Spleen (tissue), 11 donors: Measurements from ENCODE around the gene DOCK4. TPM values are rescaled to one million over a fixed set of nuclear protein-coding genes. Genes with fewer than 3 reads are reported as not detected.

Source experiments
- DNase-seq: peaks from one replicate; pipeline ENCODE4 v3.0.0-alpha.2; 2020
- H3K27ac ChIP-seq, 8 donors: fragments of 200-600 bp; sonication (generic) in 7 of 8; 1 replicate in 4 of 8; 2 replicates in 4 of 8; pipeline versions ENCODE4 v1.5.0 to v1.8.0; 2016 to 2021; ENCODE audit warnings: inconsistent platforms in 4 of 8, mild to moderate bottlenecking in 4 of 8, moderate library complexity in 1 of 8
- H3K27me3 ChIP-seq, 7 donors: fragments of 200-600 bp; sonication (generic) in 6 of 7; replicated peaks in 1 of 7; 1 replicate in 4 of 7; 2 replicates in 3 of 7; pipeline versions ENCODE4 v1.5.0 to v1.8.0; 2016 to 2021; ENCODE audit warnings: inconsistent platforms in 3 of 7, mild to moderate bottlenecking in 1 of 7
- H3K36me3 ChIP-seq, 6 donors: fragments of 200-600 bp; sonication (generic) in 5 of 6; 1 replicate in 4 of 6; 2 replicates in 2 of 6; pipeline versions ENCODE4 v1.5.0 to v1.8.0; 2016 to 2021; ENCODE audit warnings: inconsistent platforms in 2 of 6
- H3K4me1 ChIP-seq, 6 donors: fragments of 200-600 bp; sonication (generic) in 5 of 6; 1 replicate in 3 of 6; 2 replicates in 3 of 6; pipeline versions ENCODE4 v1.5.0 to v1.8.0; 2016 to 2021; ENCODE audit warnings: inconsistent platforms in 3 of 6
- H3K4me3 ChIP-seq, 8 donors: fragments of 200-600 bp; sonication (generic) in 7 of 8; 1 replicate in 4 of 8; 2 replicates in 4 of 8; pipeline versions ENCODE4 v1.5.0 to v1.8.0; 2016 to 2021; ENCODE audit warnings: inconsistent platforms in 4 of 8, mild to moderate bottlenecking in 4 of 8, moderate library complexity in 2 of 8
- H3K9me3 ChIP-seq, 8 donors: fragments of 200-600 bp; sonication (generic) in 7 of 8; 1 replicate in 4 of 8; 2 replicates in 4 of 8; pipeline versions ENCODE4 v1.5.0 to v1.8.0; 2016 to 2021; ENCODE audit warnings: inconsistent platforms in 4 of 8
- CTCF ChIP-seq, 11 experiments: fragments of 200-600 bp in 7 of 11; fragments of 450-650 bp in 4 of 11; sonication (generic) in 4 of 11; IDR thresholded peaks in 8 of 11; conservative IDR thresholded peaks in 3 of 11; 1 replicate in 7 of 11; 2 replicates in 4 of 11; pipeline versions ENCODE4 v1.4.0 to v1.8.0; 2016 to 2021; ENCODE audit warnings: antibody characterized with exemption in 11 of 11, inconsistent platforms in 4 of 11, mild to moderate bottlenecking in 1 of 11
- POLR2A ChIP-seq, 3 donors: fragments of 450-650 bp; IDR thresholded peaks; one replicate each; pipeline ENCODE4 v1.5.1; 2017; ENCODE audit warnings: antibody characterized with exemption in 3 of 3, mild to moderate bottlenecking in 1 of 3
- POLR2AphosphoS5 ChIP-seq, 3 donors: sonication (generic); formaldehyde crosslinking; IDR thresholded peaks; one replicate each; pipeline ENCODE4 v1.5.1; 2017; ENCODE audit warnings: antibody characterized with exemption in 3 of 3
- WGBS, 5 donors: extraction: QIAGEN DNeasy Blood & Tissue Kit in 3 of 5; methylation state at CpG; one replicate each; pipeline versions ENCODE4 v1.1.5 to v1.1.7; 2013 to 2018; 5-methylcytosine and 5-hydroxymethylcytosine counted together
- intact Hi-C: fragments of 100-400 bp; cut with DNase I; formaldehyde crosslinking; loops from one replicate; pipeline ENCODE4 v1.15.0; 2023; ENCODE audit warnings: low total_unique reads
- polyA plus RNA-seq, 3 donors: library from polyadenylated mRNA; stranded (reverse); fragments of 200-250 nt; gene quantifications; one replicate each; pipeline ENCODE4 v1.2.1, GENCODE V29; 2013
- total RNA-seq, 7 donors: library from RNA; depleted of rRNA in 3 of 7; stranded (reverse); fragments of >200 nt in 3 of 7; fragmentation: NEBNext Ultra II Directional in 4 of 7; extraction: Animal tissue kit (Norgen Biotek cat#: 25700) in 4 of 7; gene quantifications; one replicate each; pipeline versions ENCODE4 v1.1.0 to v1.2.1, GENCODE V29; 2016 to 2021
- donor health status: healthy with polysubstance abuse.
- donor health status: DM: no; HTN: no; CAD: no; lungs with moderate emphysema.
- donor health status: DM: no; HTN: no; CAD: no.
- donor health status: Bipolar disorder and iron deficiency.
- donor health status: healthy.
- donor health status: DM: no; HTN: no; CAD: no.
- donor health status: DM: yes; HTN: yes; CAD: no.

DOCK4 gene
- total and polyA plus RNA-seq, 10 donors, result 1.4 to 26.9 (median 14.2) TPM

- no peak for DNase-seq
- H3K4me3 ChIP-seq, result no peak overlapping the region
- WGBS, 5 donors, result 85 to 92% (median 91%) methylated on average over 4 of the region's 4 CpGs
- H3K4me1 ChIP-seq, result peaks cover 0 to 1% (median under 1%) of the 10 kb centered on the region in 6 donors
- intact Hi-C loops, result no loop called here
- TF ChIP-seq CTCF (IDR thresholded peaks at IDR 0.05 in 8 of 11, conservative IDR thresholded peaks at IDR 0.05 in 3 of 11) (no peak), POLR2A (IDR thresholded peaks at IDR 0.05) (no peak), POLR2AphosphoS5 (IDR thresholded peaks at IDR 0.05) (no peak)
- H3K27ac ChIP-seq, result no peak overlapping the region
- no peaks in the 10 kb centered on the region for H3K27me3 ChIP-seq
- no peaks in the 10 kb centered on the region for H3K9me3 ChIP-seq
- no peaks in the 10 kb centered on the region for H3K36me3 ChIP-seq
These were observed 459.2 kb downstream of the DOCK4 start for GRCh38 chr7:111746950-111747349.

GRCh38 chr7:111744501-111745155 lies 461.6 kb downstream of the DOCK4 start:
- intact Hi-C loops, result no loop called here
- Histone ChIP-seq H3K4me1 (peaks cover 0 to 6% (median 2%) of the 10 kb centered on the region in 6 donors), H3K27me3 (no peaks in the 10 kb centered on the region), H3K36me3 (no peaks in the 10 kb centered on the region), H3K9me3 (no peaks in the 10 kb centered on the region), H3K4me3 (no peak overlapping the region), H3K27ac (no peak overlapping the region)
- no peak for DNase-seq
- no peak for TF ChIP-seq POLR2A (IDR thresholded peaks at IDR 0.05)
- TF ChIP-seq POLR2AphosphoS5 (IDR thresholded peaks at IDR 0.05), result no peak
- no peak for TF ChIP-seq CTCF (IDR thresholded peaks at IDR 0.05 in 8 of 11, conservative IDR thresholded peaks at IDR 0.05 in 3 of 11)
- WGBS, 5 donors, result 75 to 90% (median 80%) methylated on average over 2 of the region's 2 CpGs

- no peaks in the 10 kb centered on the region for H3K9me3 ChIP-seq
- H3K4me1 ChIP-seq, result peaks cover 0 to 6% (median 2%) of the 10 kb centered on the region in 6 donors
- DNase-seq, result no peak
- intact Hi-C loops, result no loop called here
- no peak overlapping the region for H3K4me3 ChIP-seq
- 66 to 84% (median 71%) methylated on average over 7 of the region's 7 CpGs for WGBS, 5 donors
- no peak overlapping the region for H3K27ac ChIP-seq
- no peaks in the 10 kb centered on the region for H3K27me3 ChIP-seq
- TF ChIP-seq CTCF (IDR thresholded peaks at IDR 0.05 in 8 of 11, conservative IDR thresholded peaks at IDR 0.05 in 3 of 11) (no peak), POLR2A (IDR thresholded peaks at IDR 0.05) (no peak), POLR2AphosphoS5 (IDR thresholded peaks at IDR 0.05) (no peak)
- no peaks in the 10 kb centered on the region for H3K36me3 ChIP-seq
These were observed 462.9 kb downstream of the DOCK4 start for GRCh38 chr7:111743244-111743847.

GRCh38 chr7:111741811-111742240 lies 464.4 kb downstream of the DOCK4 start:
- intact Hi-C loops, result no loop called here
- TF ChIP-seq POLR2AphosphoS5 (IDR thresholded peaks at IDR 0.05), result no peak
- TF ChIP-seq CTCF (IDR thresholded peaks at IDR 0.05 in 8 of 11, conservative IDR thresholded peaks at IDR 0.05 in 3 of 11), result peak; percentile 45 to 79 (median 66)
- no peaks in the 10 kb centered on the region for H3K9me3 ChIP-seq
- H3K4me3 ChIP-seq, result no peak overlapping the region
- no peaks in the 10 kb centered on the region for H3K36me3 ChIP-seq
- 30 to 47% (median 35%) methylated on average over 8 of the region's 8 CpGs for WGBS, 5 donors
- DNase-seq, result no peak
- peaks cover 0 to 6% (median 2%) of the 10 kb centered on the region in 6 donors for H3K4me1 ChIP-seq
- H3K27me3 ChIP-seq, result no peaks in the 10 kb centered on the region
- H3K27ac ChIP-seq, result no peak overlapping the region
